MM.1S (cell line): ENCODE results near the gene C17orf107.

ENCODE experiments used
- CTCF ChIP-seq: fragments of 300-600 bp; sonication (generic); IDR thresholded peaks from 2 replicates; pipeline ENCODE4 v1.5.1; 2016; ENCODE audit warnings: antibody characterized with exemption, low read length, mixed read lengths
- EZH2 ChIP-seq: fragments of 300-600 bp; sonication (generic); optimal IDR thresholded peaks from 2 replicates; pipeline ENCODE3; 2017; ENCODE audit warnings: low read depth, mild to moderate bottlenecking, antibody characterized with exemption, low read length, mixed read lengths

- TF ChIP-seq CTCF (no peak), EZH2 (no peak)
Measured at GRCh38 chr17:4942760-4943508, 43.6 kb downstream of the C17orf107 start.
